GM12878 (cell line): ENCODE data around the gene FNDC3B.

ENCODE experiments used
- FOXK2 ChIP-seq: fragments of 450-650 bp; IDR thresholded peaks from 2 replicates; pipeline ENCODE4 v1.6.1; 2017; ENCODE audit warnings: mild to moderate bottlenecking, moderate library complexity
- HDAC6 ChIP-seq: fragments of 200-600 bp; sonication (generic); IDR thresholded peaks from one replicate; pipeline ENCODE4 v1.8.0; 2017; ENCODE audit warnings: antibody characterized with exemption; ENCODE audit not compliant: unreplicated experiment
- ZBTB40 ChIP-seq: fragments of 450-650 bp; IDR thresholded peaks from 2 replicates; pipeline ENCODE4 v1.6.1; 2016; ENCODE audit warnings: mild to moderate bottlenecking, moderate library complexity, borderline replicate concordance

DNA sequence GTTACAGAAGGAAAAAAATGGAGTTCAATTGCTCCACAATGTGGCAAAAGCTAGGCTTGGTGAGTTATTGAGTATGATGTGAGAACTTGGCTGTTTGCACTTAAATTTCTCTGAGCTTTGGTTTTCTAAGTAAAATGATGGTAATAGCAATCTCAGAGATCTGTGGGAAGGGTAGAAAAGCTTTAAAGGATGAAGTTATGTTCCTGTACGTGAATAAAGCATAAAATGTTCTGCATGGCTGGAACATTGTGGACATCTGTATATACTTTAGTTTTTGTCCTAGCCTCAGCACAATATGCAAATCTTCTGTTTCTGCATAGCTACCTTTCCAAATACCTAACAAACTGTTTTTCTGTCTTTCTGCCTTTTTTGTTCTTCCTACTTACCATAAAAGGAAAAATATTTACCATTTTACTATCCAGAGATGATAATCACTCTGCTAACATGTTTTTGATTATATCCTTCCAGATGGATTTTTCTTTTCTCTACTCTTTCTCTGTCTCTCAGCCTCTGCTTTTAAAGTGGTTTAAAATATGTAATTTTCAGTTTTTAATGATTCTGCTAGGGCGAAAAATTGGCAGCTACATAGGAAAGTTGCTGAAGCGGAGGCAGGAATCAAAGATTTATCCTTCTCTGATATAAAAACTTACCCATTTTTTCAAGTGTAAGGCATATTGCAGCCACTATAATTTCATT, 188.1 kb downstream of the FNDC3B start:
- TF ChIP-seq ZBTB40: no peak
- TF ChIP-seq FOXK2: no peak
- TF ChIP-seq HDAC6: no peak
